DND-41 (cell line): ENCODE results near the gene CSTB.
A peak's percentile ranks its signal among the peaks of the same experiment; 100 is the strongest.

ENCODE experiments used
- ATAC-seq: fragments of 200-7000 bp; cut with Tn5 transposase; 3 replicates; pipeline ENCODE4 v1.9.1; 2021; ENCODE audit warnings: low read depth; ENCODE audit not compliant: insufficient read depth
- DNase-seq: peaks from one replicate; pipeline ENCODE4 v3.0.0-alpha.2; 2020
- H2AFZ ChIP-seq: 2 replicates; pipeline ENCODE4 v1.6.0; 2012; ENCODE audit warnings: low read depth, low read length
- H3K27ac ChIP-seq: 2 replicates; pipeline ENCODE4 v1.5.1; 2012; ENCODE audit warnings: low read length, inconsistent platforms
- H3K27me3 ChIP-seq: fragments of 200-600 bp; sonication (generic); 2 replicates; pipeline ENCODE4 v1.6.0; 2012; ENCODE audit warnings: low read length, mild to moderate bottlenecking, inconsistent platforms; ENCODE audit not compliant: insufficient read depth, poor library complexity
- H3K36me3 ChIP-seq: 2 replicates; pipeline ENCODE4 v1.5.1; 2012; ENCODE audit warnings: low read length, inconsistent platforms; ENCODE audit not compliant: insufficient read depth
- H3K4me1 ChIP-seq: 2 replicates; pipeline ENCODE4 v1.5.1; 2012; ENCODE audit warnings: mild to moderate bottlenecking, low read length; ENCODE audit not compliant: insufficient read depth
- H3K4me2 ChIP-seq: 2 replicates; pipeline ENCODE4 v1.6.0; 2012; ENCODE audit warnings: mild to moderate bottlenecking, moderate library complexity, low read length, inconsistent platforms; ENCODE audit not compliant: insufficient read depth
- H3K4me3 ChIP-seq, 2 experiments: fragments of 200-600 bp in 1 of 2; shearing (Covaris generic) in 1 of 2; 2 replicates each; pipeline ENCODE4 v1.5.1; 2012 to 2016; ENCODE audit warnings: inconsistent platforms in 2 of 2, low read length in 2 of 2, mild to moderate bottlenecking in 2 of 2, low read depth in 1 of 2, moderate library complexity in 1 of 2
- H3K79me2 ChIP-seq: 2 replicates; pipeline ENCODE4 v1.6.0; 2012; ENCODE audit warnings: low read length, inconsistent platforms; ENCODE audit not compliant: insufficient read depth
- H3K9ac ChIP-seq: 2 replicates; pipeline ENCODE4 v1.6.0; 2012; ENCODE audit warnings: low read depth, mild to moderate bottlenecking, inconsistent platforms, low read length, moderate library complexity
- H3K9me3 ChIP-seq: 2 replicates; pipeline ENCODE4 v1.5.1; 2012; ENCODE audit warnings: low read length, moderate library complexity, mild to moderate bottlenecking, inconsistent platforms; ENCODE audit not compliant: insufficient read depth, severe bottlenecking
- H4K20me1 ChIP-seq: 2 replicates; pipeline ENCODE4 v1.6.0; 2012; ENCODE audit warnings: low read length; ENCODE audit not compliant: insufficient read depth
- CTCF ChIP-seq: IDR thresholded peaks from 2 replicates; pipeline ENCODE4 v1.5.1; 2012; ENCODE audit warnings: borderline replicate concordance, low read length, moderate library complexity, mild to moderate bottlenecking; ENCODE audit not compliant: poor library complexity, severe bottlenecking; ENCODE audit errors: extremely low read depth
- EZH2 ChIP-seq: IDR thresholded peaks from 3 replicates; pipeline ENCODE4 v1.6.1; 2012; ENCODE audit warnings: borderline replicate concordance, low read depth, mild to moderate bottlenecking, moderate library complexity, low read length, inconsistent platforms; ENCODE audit not compliant: severe bottlenecking

Gene CSTB

DNA sequence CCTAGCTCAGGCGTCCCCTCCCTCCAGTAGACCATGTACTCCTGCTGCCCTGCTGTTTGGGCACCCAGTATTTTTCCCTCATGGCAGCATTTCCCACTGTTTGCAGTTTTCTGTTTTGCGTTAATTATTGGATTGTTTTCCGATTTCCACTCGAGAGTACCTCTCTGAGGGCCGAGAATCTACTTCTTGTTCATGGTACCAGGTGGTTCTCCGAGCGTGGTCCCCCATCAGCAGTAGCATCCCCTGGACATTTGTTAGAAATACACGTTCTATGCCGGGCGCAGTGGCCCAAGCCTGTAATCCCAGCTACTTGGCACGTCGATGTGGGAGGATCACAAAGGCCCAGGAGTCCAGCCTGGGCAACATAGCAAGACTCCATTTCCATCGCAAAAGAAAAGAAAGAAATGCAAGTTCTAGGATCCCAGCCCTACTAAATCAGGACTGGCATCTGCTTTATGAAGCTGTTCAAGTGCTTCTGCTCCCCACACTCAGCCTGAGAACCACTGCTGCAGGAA lies 14.0 kb upstream of the CSTB start:
- TF ChIP-seq CTCF (no peak), EZH2 (no peak)
- peaks cover 52% of the 10 kb centered on the region for H3K79me2 ChIP-seq
- DNase-seq = no peak
- H3K4me2 ChIP-seq = peak overlapping the region; percentile 77
- ATAC-seq = no peak
- peak overlapping the region; percentile 76 for H3K9ac ChIP-seq
- H4K20me1 ChIP-seq = peaks cover 43% of the 10 kb centered on the region
- H3K36me3 ChIP-seq = peaks cover 44% of the 10 kb centered on the region
- H2AFZ ChIP-seq = peak overlapping the region; percentile 92
- H3K4me3 ChIP-seq = peak overlapping the region; percentile 86 to 87; a peak in 3 of 4 replicates
- H3K9me3 ChIP-seq = no peaks in the 10 kb centered on the region
- H3K27me3 ChIP-seq = no peaks in the 10 kb centered on the region
- peaks cover 24% of the 10 kb centered on the region for H3K4me1 ChIP-seq
- H3K27ac ChIP-seq = peak overlapping the region; percentile 62

GRCh38 chr21:43789276-43790009 lies 13.3 kb upstream of the CSTB start, which contains the start of gene RRP1:
Gene RRP1, plus strand, starts transcription at chr21:43789577. Its CDS starts 53 bp downstream, at chr21:43789630.
- H3K27me3 ChIP-seq = no peaks in the 10 kb centered on the region
- peaks cover 38% of the 10 kb centered on the region for H4K20me1 ChIP-seq
- TF ChIP-seq EZH2 = no peak
- TF ChIP-seq CTCF = peak; percentile 98
- H3K36me3 ChIP-seq = peaks cover 38% of the 10 kb centered on the region
- peaks cover 50% of the 10 kb centered on the region for H3K79me2 ChIP-seq
- H3K4me3 ChIP-seq = peak within 1 kb of the TSS; percentile 86 to 87; a peak in 3 of 4 replicates
- H3K9me3 ChIP-seq = no peaks in the 10 kb centered on the region
- H2AFZ ChIP-seq = peak within 1 kb of the TSS; percentile 92
- H3K27ac ChIP-seq = peak within 1 kb of the TSS; percentile 89
- peak within 1 kb of the TSS; percentile 77 for H3K4me2 ChIP-seq
- H3K9ac ChIP-seq = peak within 1 kb of the TSS; percentile 76
- peak; percentile 88 for ATAC-seq
- peaks cover 24% of the 10 kb centered on the region for H3K4me1 ChIP-seq
- peak; percentile 92 for DNase-seq

- H3K4me3 ChIP-seq = no peak overlapping the region
- no peak for TF ChIP-seq CTCF
- TF ChIP-seq EZH2 = no peak
Observed at GRCh38 chr21:43786807-43787440, 10.8 kb upstream of the CSTB start.

More at GRCh38 chr21:43786807-43787440, 10.8 kb upstream of the CSTB start:
- Histone ChIP-seq H4K20me1 (peaks cover 22% of the 10 kb centered on the region), H3K9ac (no peak overlapping the region), H3K4me2 (no peak overlapping the region), H2AFZ (no peak overlapping the region), H3K27me3 (no peaks in the 10 kb centered on the region), H3K4me1 (peaks cover 24% of the 10 kb centered on the region), H3K79me2 (peaks cover 26% of the 10 kb centered on the region), H3K9me3 (no peaks in the 10 kb centered on the region), H3K27ac (no peak overlapping the region), H3K36me3 (peaks cover 12% of the 10 kb centered on the region)
- DNase-seq (no peak), ATAC-seq (no peak)
